GM12875 (cell line): ENCODE measurements around the gene SEMA6B.
"Not testable (repeated sequence)": the region's sequence is repeated elsewhere in the genome, so short reads cannot be mapped to it uniquely, and the experiment has no call there.

Source experiments
- H3K4me3 ChIP-seq: one replicate; pipeline ENCODE4 v1.5.1; 2011; ENCODE audit warnings: low read depth, low read length, control low read depth
- TF ChIP-seq, protein P1 (sequence below): IDR thresholded peaks from 2 replicates; pipeline ENCODE4 v1.5.1; 2011; ENCODE audit warnings: low read depth, mild to moderate bottlenecking, control low read depth, inconsistent platforms, low read length, moderate library complexity, borderline replicate concordance; ENCODE audit not compliant: insufficient read depth

SEMA6B gene

DNA sequence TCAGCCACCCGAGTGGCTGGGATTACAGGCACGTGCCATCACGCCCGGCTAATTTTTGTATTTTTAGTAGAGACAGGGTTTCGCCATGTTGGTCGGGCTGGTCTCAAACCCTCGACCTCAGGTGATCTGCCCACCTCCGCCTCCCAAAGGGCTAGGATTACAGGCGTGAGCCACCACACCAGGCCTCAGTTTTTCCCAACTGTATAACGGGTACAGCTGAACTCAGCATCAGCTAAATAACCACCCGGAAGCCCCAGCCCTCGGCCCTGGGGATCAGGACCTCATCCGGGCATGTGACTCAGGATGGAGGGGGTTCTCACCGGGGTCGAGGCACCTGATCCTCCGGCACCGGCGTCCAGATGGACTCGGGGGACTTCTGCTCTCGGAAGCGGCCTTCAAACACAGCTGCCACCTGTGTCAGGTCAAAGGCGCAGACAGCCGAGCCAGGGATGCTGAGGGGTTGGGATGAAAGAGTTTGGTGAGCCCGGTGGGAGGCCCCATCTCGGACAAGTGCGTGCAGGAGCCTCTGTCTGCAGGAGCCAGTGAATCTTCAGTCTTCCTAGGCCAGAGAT is 8.9 kb downstream of the SEMA6B start:
- no peak overlapping the region for H3K4me3 ChIP-seq
- TF ChIP-seq, protein P1, sequence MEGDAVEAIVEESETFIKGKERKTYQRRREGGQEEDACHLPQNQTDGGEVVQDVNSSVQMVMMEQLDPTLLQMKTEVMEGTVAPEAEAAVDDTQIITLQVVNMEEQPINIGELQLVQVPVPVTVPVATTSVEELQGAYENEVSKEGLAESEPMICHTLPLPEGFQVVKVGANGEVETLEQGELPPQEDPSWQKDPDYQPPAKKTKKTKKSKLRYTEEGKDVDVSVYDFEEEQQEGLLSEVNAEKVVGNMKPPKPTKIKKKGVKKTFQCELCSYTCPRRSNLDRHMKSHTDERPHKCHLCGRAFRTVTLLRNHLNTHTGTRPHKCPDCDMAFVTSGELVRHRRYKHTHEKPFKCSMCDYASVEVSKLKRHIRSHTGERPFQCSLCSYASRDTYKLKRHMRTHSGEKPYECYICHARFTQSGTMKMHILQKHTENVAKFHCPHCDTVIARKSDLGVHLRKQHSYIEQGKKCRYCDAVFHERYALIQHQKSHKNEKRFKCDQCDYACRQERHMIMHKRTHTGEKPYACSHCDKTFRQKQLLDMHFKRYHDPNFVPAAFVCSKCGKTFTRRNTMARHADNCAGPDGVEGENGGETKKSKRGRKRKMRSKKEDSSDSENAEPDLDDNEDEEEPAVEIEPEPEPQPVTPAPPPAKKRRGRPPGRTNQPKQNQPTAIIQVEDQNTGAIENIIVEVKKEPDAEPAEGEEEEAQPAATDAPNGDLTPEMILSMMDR, result no peak

DNA sequence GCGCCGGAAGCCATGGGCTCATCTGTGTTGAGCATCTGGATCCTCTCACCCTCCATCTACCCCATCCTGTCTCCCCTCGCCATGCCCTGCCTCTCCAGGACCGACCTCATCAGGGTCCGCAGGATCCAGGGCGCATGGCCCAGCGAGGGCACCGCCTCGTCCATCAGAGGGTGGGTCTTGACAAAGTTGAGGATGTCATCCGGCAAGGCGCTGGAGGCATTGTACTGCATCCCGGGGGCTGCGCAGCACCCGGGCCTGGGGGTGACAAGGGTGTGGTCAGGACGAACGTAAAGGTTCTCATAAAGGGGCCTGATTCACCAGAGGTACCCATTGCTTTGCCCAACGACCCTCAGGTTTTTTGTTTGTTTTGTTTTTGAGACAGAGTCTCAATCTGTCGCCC is 9.5 kb downstream of the SEMA6B start:
- TF ChIP-seq, protein P1, result no peak
- no peak overlapping the region for H3K4me3 ChIP-seq

DNA sequence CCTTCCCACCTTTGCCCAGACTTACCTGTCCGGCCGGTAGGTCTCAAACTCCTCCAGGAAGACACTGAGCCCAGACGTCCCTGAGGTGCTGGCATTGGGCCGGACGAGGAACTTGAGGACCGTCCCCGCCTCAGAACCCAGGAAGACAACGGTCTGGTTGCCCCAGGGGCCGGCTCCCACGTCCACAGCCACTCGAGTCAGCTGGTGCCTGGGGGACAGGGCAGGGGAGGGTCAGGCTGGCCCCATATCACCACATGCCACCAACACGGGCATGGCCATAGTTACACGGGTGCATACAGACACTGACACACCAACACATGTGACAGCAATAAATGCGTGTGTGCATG is 11.3 kb downstream of the SEMA6B start:
- TF ChIP-seq, protein P1, result no peak
- H3K4me3 ChIP-seq, result no peak overlapping the region

DNA sequence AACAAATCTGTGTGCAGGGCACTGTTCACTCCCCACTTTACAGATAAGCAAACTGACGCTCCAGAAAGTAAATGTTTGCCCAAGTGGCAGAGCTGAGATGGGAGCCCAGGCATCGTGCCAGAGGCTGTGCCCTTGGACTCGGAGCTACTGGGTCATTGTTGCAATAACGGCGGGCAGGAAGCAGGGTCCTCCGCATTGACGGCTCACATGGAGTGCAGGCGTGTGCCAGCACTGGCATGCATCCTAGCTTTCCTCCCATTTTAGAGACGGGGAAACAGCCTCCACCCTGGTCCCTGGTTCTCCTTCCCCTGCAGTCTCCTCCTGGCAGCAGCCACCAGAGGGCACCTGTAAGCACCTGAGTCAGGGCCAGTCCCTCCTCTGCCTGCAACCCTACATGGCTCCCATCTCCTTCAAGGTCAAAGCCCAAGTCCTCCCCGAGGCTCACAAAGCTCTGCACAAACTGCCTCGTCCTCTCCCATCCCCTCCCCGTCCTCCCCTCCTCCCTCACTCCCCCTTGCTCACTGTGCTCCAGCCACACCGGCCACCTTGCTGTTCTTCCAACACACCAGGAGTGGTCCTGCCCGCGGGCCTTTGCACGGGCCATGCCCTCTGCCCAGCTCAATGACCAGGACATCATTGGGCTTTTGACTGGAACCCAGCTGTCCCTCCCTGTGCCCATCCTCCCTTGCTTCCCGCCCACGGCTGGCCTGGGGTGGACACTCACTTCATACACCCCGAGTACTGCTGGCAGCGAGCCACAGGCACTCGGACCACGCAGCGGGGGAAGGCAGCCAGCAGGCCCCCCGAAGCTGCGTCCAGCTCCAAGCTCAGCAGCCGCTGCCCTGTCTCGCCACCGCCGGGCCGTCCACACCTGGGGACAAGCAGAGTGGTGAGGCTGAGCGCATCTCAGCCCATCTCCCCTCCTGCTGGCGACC is 11.9 kb downstream of the SEMA6B start:
- TF ChIP-seq, protein P1, result peak; percentile 51
- H3K4me3 ChIP-seq, result no peak overlapping the region

DNA sequence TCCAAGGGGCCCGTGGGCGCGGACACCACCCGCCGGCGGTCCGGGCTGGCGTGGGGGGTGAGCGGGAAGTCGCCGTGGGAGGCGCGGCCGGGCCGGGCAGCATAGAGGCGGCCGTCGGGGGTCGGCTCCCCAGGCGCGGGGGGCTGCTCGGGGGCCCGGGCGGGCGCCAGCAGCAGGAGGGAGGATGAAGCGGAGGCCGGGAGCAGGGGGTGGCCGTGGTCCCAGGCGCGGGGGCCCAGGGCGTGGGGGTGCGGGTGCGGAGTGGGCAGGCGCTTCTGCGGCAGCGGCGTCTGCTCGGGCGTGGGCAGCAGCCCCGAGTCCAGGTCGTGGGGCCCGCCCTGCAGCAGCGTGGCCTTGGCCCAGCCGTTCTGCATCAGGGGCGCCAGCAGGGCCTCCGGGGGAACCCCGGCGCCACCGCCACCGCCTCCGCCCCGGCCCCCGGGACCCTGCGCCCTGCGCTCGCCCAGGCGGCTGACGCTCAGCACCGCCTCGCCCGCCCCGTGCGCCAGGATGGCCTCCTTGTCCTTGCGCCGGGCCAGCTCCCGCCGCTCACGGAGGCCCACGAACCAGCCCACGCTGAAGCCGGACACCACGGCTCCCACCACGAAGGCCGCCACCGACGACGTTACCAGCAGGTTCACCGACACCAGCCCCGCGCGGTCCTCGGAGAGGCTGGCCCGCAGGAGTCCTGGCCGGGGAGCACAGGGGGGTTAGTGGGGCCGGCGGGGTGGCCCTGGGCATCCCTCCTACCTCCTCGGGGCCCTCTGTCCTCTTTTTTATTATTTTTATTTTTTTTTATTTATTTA is 15.4 kb downstream of the SEMA6B start:
- H3K4me3 ChIP-seq, result no peak overlapping the region
- TF ChIP-seq, protein P1, result no peak

DNA sequence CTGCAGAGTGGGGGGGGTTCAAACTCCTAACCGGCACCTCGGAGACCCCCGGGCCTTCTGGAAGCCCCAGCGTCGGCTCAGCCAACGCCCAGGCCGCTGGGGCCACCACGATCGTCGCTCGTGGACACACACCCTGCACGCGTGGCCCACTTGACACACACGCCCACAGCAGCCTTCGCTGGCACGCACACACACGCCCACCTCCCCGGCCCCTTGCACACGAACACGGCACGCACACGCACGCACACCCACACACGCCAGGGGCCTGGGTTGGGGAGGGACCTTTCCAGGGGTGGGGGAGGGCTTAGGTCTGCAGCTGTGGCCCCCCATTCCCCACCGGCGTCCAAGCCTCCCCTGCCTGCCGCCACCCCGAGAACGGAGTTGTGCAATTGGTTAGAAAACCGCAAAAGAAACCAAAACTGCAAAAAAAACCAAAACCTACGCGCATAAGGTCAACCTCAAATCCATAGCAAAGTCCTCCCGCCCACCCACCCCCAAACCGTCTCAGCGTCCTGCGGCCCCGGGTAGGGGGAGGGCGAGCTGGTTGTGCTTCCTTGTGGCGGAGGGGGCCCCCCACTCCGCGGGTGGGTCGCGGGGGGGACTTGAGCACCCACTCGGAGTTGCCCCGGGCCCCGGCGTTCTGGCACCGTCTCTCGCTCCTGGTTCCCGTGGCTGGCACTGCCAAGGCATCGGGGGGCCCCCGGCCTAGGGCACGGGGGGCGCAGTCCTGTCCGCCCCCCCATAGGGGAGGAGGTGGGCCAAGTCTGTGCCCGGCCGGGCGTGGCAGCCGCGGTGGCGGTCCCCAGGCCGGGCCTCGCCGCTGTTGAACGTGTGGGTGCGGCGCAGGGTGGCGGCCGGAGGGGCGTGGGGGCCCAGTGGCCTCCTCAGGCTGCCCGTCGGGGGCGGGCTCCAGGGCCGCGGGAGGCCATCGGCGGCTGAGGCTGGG is 16.3 kb downstream of the SEMA6B start:
- H3K4me3 ChIP-seq, result no peak overlapping the region
- TF ChIP-seq, protein P1, result no peak

DNA sequence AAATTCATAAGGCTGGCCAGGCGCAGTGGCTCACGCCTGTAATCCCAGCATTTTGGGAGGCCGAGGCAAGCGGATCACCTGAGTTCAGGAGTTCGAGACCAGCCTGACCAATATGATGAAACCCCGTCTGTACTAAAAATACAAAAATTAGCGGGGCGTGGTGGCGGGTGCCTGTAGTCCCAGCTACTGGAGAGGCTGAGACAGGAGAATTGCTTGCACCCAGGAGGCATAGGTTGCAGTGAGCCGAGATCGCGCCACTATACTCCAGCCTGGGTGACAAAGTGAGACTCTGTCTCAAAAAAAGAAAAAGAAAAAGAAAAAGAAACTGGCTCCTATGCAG is 17.7 kb downstream of the SEMA6B start:
- not testable (repeated sequence) for H3K4me3 ChIP-seq
